ENCODE results near the gene GTF3A.

Gene GTF3A

GRCh38 chr13:27423333-27423732 lies 1.1 kb upstream of the GTF3A start:
- no peak overlapping the region for H3K27ac Mint-ChIP-seq
- no peak for TF ChIP-seq CTCF (IDR thresholded peaks at IDR 0.05)
- no peak for DNase-seq

GRCh38 chr13:27425158-27425917 lies 919 bp downstream of the GTF3A start:
- Mint-ChIP-seq H3K36me3 (ENCODE audit: low read depth) (peaks cover 21% of the 10 kb centered on the region), H3K27ac (peak overlapping the region; percentile 52), H3K27me3 (ENCODE audit: low read depth, poor library complexity) (peaks cover 2% of the 10 kb centered on the region), H3K9me3 (no peaks in the 10 kb centered on the region), H3K4me1 (peaks cover 52% of the 10 kb centered on the region), H3K4me3 (peak overlapping the region; percentile 79)
- no peak for DNase-seq
- no peak for TF ChIP-seq CTCF (IDR thresholded peaks at IDR 0.05)

More at GRCh38 chr13:27423333-27423732, 1.1 kb upstream of the GTF3A start:
- peaks cover 7% of the 10 kb centered on the region for H3K27me3 Mint-ChIP-seq (ENCODE audit: low read depth, poor library complexity)
- H3K36me3 Mint-ChIP-seq (ENCODE audit: low read depth), result peaks cover 13% of the 10 kb centered on the region
- peak overlapping the region; percentile 77 for H3K4me3 Mint-ChIP-seq
- peaks cover 50% of the 10 kb centered on the region for H3K4me1 Mint-ChIP-seq
- H3K9me3 Mint-ChIP-seq, result no peaks in the 10 kb centered on the region

- H3K27me3 Mint-ChIP-seq (ENCODE audit: low read depth, poor library complexity), result peaks cover 2% of the 10 kb centered on the region
- peak; percentile 40 for DNase-seq
- H3K4me3 Mint-ChIP-seq, result peak overlapping the region; percentile 79
- no peaks in the 10 kb centered on the region for H3K9me3 Mint-ChIP-seq
- peaks cover 52% of the 10 kb centered on the region for H3K4me1 Mint-ChIP-seq
- TF ChIP-seq CTCF (IDR thresholded peaks at IDR 0.05), result peak; percentile 29
- H3K27ac Mint-ChIP-seq, result peak overlapping the region; percentile 33
- peaks cover 29% of the 10 kb centered on the region for H3K36me3 Mint-ChIP-seq (ENCODE audit: low read depth)
Observed at GRCh38 chr13:27425918-27426630, 1.7 kb downstream of the GTF3A start.

GRCh38 chr13:27427641-27428040 lies 3.2 kb downstream of the GTF3A start:
- H3K9me3 Mint-ChIP-seq, result no peaks in the 10 kb centered on the region
- DNase-seq, result no peak
- peaks cover 2% of the 10 kb centered on the region for H3K27me3 Mint-ChIP-seq (ENCODE audit: low read depth, poor library complexity)
- H3K27ac Mint-ChIP-seq, result no peak overlapping the region
- peaks cover 50% of the 10 kb centered on the region for H3K4me1 Mint-ChIP-seq
- H3K4me3 Mint-ChIP-seq, result no peak overlapping the region
- H3K36me3 Mint-ChIP-seq (ENCODE audit: low read depth), result peaks cover 44% of the 10 kb centered on the region
- no peak for TF ChIP-seq CTCF (IDR thresholded peaks at IDR 0.05)

GRCh38 chr13:27428160-27428559 lies 3.7 kb downstream of the GTF3A start:
- Mint-ChIP-seq H3K9me3 (no peaks in the 10 kb centered on the region), H3K4me1 (peaks cover 44% of the 10 kb centered on the region), H3K36me3 (ENCODE audit: low read depth) (peaks cover 46% of the 10 kb centered on the region), H3K4me3 (no peak overlapping the region), H3K27me3 (ENCODE audit: low read depth, poor library complexity) (no peaks in the 10 kb centered on the region), H3K27ac (peak overlapping the region; percentile 69)
- TF ChIP-seq CTCF (IDR thresholded peaks at IDR 0.05), result no peak
- DNase-seq, result no peak
